Measurements from ENCODE around the gene TVP23A. TPM values are rescaled to one million over a fixed set of nuclear protein-coding genes. Genes with fewer than 3 reads are reported as not detected.

The TVP23A gene
- total and polyA plus RNA-seq, 8 donors, result 0.15 to 4.4 (median 0.34) TPM; not detected in 4

GRCh38 chr16:10827691-10828341, 9.2 kb upstream of the TVP23A start:
- intact Hi-C loops (cut with DNase I; ENCODE audit: low total_unique reads), result no loop called here
- H3K4me1 ChIP-seq, result peaks cover 35 to 55% (median 48%) of the 10 kb centered on the region in 4 donors
- peak overlapping the region; percentile 81 to 95 (median 89) for H3K27ac ChIP-seq
- TF ChIP-seq POLR2A (IDR thresholded peaks at IDR 0.05) (no peak), POLR2AphosphoS5 (IDR thresholded peaks at IDR 0.05) (peak; percentile 43 to 57 (median 53))
- no peaks in the 10 kb centered on the region for H3K9me3 ChIP-seq
- no peaks in the 10 kb centered on the region for H3K27me3 ChIP-seq
- 21 to 29% (median 23%) methylated on average over 7 to 11 of the region's 11 CpGs for WGBS, 5 donors
- H3K36me3 ChIP-seq, result no peaks in the 10 kb centered on the region
- DNase-seq, result peak; percentile 72 to 91
- H3K4me3 ChIP-seq, result peak overlapping the region in 1 of 4 donors; percentile 7

GRCh38 chr16:10824111-10824893, 5.7 kb upstream of the TVP23A start:
- no peaks in the 10 kb centered on the region for H3K9me3 ChIP-seq
- no peaks in the 10 kb centered on the region for H3K36me3 ChIP-seq
- H3K4me3 ChIP-seq, result no peak overlapping the region
- H3K4me1 ChIP-seq, result peaks cover 32 to 47% (median 43%) of the 10 kb centered on the region in 4 donors
- TF ChIP-seq POLR2AphosphoS5 (IDR thresholded peaks at IDR 0.05), result peak in 2 of 3 donors; percentile 68 to 83
- no peak for TF ChIP-seq POLR2A (IDR thresholded peaks at IDR 0.05)
- intact Hi-C loops (cut with DNase I; ENCODE audit: low total_unique reads), result no loop called here
- H3K27ac ChIP-seq, result peak overlapping the region; percentile 67 to 86 (median 82)
- DNase-seq, result peak; percentile 77 to 97
- 33 to 62% (median 54%) methylated on average over 13 of the region's 13 CpGs for WGBS, 5 donors
- no peaks in the 10 kb centered on the region for H3K27me3 ChIP-seq

- TF ChIP-seq CTCF (IDR thresholded peaks at IDR 0.05), result no peak
- TF ChIP-seq EP300 (IDR thresholded peaks at IDR 0.05), result no peak
- Histone ChIP-seq H3K9me3 (no peaks in the 10 kb centered on the region), H3K36me3 (no peaks in the 10 kb centered on the region), H3K27ac (peak overlapping the region in 1 of 5 donors; percentile 5), H3K4me1 (peaks cover 16 to 40% (median 27%) of the 10 kb centered on the region in 4 donors), H3K27me3 (peaks cover 0 to 12% (median 7%) of the 10 kb centered on the region in 3 donors), H3K4me3 (no peak overlapping the region)
- no peak for DNase-seq
- intact Hi-C loops (cut with DNase I; ENCODE audit: low total_unique reads), result no loop called here
- 63 to 79% (median 73%) methylated on average over 5 to 7 of the region's 7 CpGs for WGBS, 5 donors
These were observed 4.1 kb upstream of the TVP23A start for GRCh38 chr16:10822702-10823101.

GRCh38 chr16:10820546-10820945, 2.0 kb upstream of the TVP23A start:
- H3K36me3 ChIP-seq, result no peaks in the 10 kb centered on the region
- no peak overlapping the region for H3K4me3 ChIP-seq
- 13 to 57% (median 50%) methylated on average over 1 of the region's 1 CpG for WGBS, 5 donors
- peaks cover 0 to 14% (median 7%) of the 10 kb centered on the region in 3 donors for H3K27me3 ChIP-seq
- no peak for DNase-seq
- TF ChIP-seq POLR2AphosphoS5 (IDR thresholded peaks at IDR 0.05) (no peak), POLR2A (IDR thresholded peaks at IDR 0.05) (no peak), EP300 (IDR thresholded peaks at IDR 0.05) (no peak), CTCF (IDR thresholded peaks at IDR 0.05) (no peak)
- intact Hi-C loops (cut with DNase I; ENCODE audit: low total_unique reads), result no loop called here
- peaks cover 6 to 24% (median 9%) of the 10 kb centered on the region in 4 donors for H3K4me1 ChIP-seq
- no peaks in the 10 kb centered on the region for H3K9me3 ChIP-seq
- no peak overlapping the region for H3K27ac ChIP-seq

- Histone ChIP-seq H3K4me3 (no peak overlapping the region), H3K4me1 (peaks cover 0 to 8% (median 0%) of the 10 kb centered on the region in 4 donors), H3K27ac (no peak overlapping the region), H3K9me3 (no peaks in the 10 kb centered on the region), H3K27me3 (peaks cover 0 to 14% (median 7%) of the 10 kb centered on the region in 3 donors), H3K36me3 (no peaks in the 10 kb centered on the region)
- DNase-seq, result no peak
- 92 to 100% (median 92%) methylated on average over 1 of the region's 1 CpG for WGBS, 5 donors
- intact Hi-C loops (cut with DNase I; ENCODE audit: low total_unique reads), result no loop called here
- TF ChIP-seq POLR2A (IDR thresholded peaks at IDR 0.05) (no peak), CTCF (IDR thresholded peaks at IDR 0.05) (no peak), EP300 (IDR thresholded peaks at IDR 0.05) (no peak), POLR2AphosphoS5 (IDR thresholded peaks at IDR 0.05) (no peak)
These were observed 1.1 kb downstream of the TVP23A start for GRCh38 chr16:10817514-10817913.

Measured in stomach (tissue), 9 donors.